Measurements from ENCODE around the gene STK39. TPM values are rescaled to one million over a fixed set of nuclear protein-coding genes. Genes with fewer than 3 reads are reported as not detected.

The STK39 gene
- polyA plus RNA-seq, 1 donor from 2014 or later, result 9.5 TPM

DNA sequence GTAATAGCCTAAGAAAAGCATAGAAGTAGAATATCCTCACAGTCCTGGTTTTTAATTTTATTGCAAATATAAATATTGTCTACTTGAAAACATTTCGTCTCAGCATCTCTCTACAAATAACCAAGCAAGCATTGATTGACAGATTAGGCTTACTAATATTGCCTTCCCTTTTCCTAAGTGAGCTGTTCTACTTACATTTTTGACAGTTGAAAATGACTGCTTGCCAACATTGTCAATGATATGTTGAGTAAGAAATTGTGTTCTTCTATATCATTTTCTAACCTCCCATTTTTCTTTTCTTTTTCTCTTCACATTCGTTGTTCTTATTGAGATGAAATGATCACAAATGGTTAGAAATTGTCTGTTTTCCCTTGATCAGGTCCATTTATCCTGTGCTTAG lies 47.0 kb upstream of the STK39 start:
- Histone ChIP-seq H3K9me3 (ENCODE audit: low read length) (no peaks in the 10 kb centered on the region), H3K36me3 (ENCODE audit: insufficient read depth, low read length) (no peaks in the 10 kb centered on the region), H3K27me3 (ENCODE audit: insufficient read depth, low read depth, low read length) (no peaks in the 10 kb centered on the region), H3K9me2 (ENCODE audit: insufficient read depth, low read length) (no peaks in the 10 kb centered on the region), H3K79me2 (replicated peaks; ENCODE audit: insufficient read depth, low read length) (no peaks in the 10 kb centered on the region), H3F3A (ENCODE audit: insufficient read depth, low read length, poor library complexity, severe bottlenecking) (peaks cover 8% of the 10 kb centered on the region), H3K9ac (ENCODE audit: low read length) (no peak overlapping the region), H3K4me3 (ENCODE audit: low read length) (no peak overlapping the region), H3K27ac (ENCODE audit: low read length) (no peak overlapping the region), H4K20me1 (ENCODE audit: insufficient read depth) (no peaks in the 10 kb centered on the region), H2AFZ (ENCODE audit: low read depth, low read length) (no peak overlapping the region), H3K4me2 (ENCODE audit: low read length) (no peak overlapping the region)
- TF ChIP-seq POLR2AphosphoS5 (IDR thresholded peaks at IDR 0.05), result peak; percentile 98
- TF ChIP-seq MXI1 (conservative IDR thresholded peaks at IDR 0.05; ENCODE audit: poor library complexity, severe bottlenecking), result no peak
- no peak for TF ChIP-seq EZH2 (IDR thresholded peaks at IDR 0.05; ENCODE audit: borderline replicate concordance, insufficient read depth, low read length, poor library complexity, severe bottlenecking)
- peak; percentile 99 for TF ChIP-seq EP300 (conservative IDR thresholded peaks at IDR 0.05; ENCODE audit: poor library complexity, severe bottlenecking)
- TF ChIP-seq, protein P1, sequence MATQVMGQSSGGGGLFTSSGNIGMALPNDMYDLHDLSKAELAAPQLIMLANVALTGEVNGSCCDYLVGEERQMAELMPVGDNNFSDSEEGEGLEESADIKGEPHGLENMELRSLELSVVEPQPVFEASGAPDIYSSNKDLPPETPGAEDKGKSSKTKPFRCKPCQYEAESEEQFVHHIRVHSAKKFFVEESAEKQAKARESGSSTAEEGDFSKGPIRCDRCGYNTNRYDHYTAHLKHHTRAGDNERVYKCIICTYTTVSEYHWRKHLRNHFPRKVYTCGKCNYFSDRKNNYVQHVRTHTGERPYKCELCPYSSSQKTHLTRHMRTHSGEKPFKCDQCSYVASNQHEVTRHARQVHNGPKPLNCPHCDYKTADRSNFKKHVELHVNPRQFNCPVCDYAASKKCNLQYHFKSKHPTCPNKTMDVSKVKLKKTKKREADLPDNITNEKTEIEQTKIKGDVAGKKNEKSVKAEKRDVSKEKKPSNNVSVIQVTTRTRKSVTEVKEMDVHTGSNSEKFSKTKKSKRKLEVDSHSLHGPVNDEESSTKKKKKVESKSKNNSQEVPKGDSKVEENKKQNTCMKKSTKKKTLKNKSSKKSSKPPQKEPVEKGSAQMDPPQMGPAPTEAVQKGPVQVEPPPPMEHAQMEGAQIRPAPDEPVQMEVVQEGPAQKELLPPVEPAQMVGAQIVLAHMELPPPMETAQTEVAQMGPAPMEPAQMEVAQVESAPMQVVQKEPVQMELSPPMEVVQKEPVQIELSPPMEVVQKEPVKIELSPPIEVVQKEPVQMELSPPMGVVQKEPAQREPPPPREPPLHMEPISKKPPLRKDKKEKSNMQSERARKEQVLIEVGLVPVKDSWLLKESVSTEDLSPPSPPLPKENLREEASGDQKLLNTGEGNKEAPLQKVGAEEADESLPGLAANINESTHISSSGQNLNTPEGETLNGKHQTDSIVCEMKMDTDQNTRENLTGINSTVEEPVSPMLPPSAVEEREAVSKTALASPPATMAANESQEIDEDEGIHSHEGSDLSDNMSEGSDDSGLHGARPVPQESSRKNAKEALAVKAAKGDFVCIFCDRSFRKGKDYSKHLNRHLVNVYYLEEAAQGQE (IDR thresholded peaks at IDR 0.05; ENCODE audit: borderline replicate concordance), result peak; percentile 72
- TF ChIP-seq, protein P2, sequence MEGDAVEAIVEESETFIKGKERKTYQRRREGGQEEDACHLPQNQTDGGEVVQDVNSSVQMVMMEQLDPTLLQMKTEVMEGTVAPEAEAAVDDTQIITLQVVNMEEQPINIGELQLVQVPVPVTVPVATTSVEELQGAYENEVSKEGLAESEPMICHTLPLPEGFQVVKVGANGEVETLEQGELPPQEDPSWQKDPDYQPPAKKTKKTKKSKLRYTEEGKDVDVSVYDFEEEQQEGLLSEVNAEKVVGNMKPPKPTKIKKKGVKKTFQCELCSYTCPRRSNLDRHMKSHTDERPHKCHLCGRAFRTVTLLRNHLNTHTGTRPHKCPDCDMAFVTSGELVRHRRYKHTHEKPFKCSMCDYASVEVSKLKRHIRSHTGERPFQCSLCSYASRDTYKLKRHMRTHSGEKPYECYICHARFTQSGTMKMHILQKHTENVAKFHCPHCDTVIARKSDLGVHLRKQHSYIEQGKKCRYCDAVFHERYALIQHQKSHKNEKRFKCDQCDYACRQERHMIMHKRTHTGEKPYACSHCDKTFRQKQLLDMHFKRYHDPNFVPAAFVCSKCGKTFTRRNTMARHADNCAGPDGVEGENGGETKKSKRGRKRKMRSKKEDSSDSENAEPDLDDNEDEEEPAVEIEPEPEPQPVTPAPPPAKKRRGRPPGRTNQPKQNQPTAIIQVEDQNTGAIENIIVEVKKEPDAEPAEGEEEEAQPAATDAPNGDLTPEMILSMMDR (IDR thresholded peaks at IDR 0.05; ENCODE audit: poor library complexity, severe bottlenecking), result no peak
- TF ChIP-seq TAF1 (IDR thresholded peaks at IDR 0.05; ENCODE audit: low read depth), result no peak
- no peak for TF ChIP-seq SMC3 (conservative IDR thresholded peaks at IDR 0.05; ENCODE audit: poor library complexity)
- TF ChIP-seq RAD21 (conservative IDR thresholded peaks at IDR 0.05), result no peak

DNA sequence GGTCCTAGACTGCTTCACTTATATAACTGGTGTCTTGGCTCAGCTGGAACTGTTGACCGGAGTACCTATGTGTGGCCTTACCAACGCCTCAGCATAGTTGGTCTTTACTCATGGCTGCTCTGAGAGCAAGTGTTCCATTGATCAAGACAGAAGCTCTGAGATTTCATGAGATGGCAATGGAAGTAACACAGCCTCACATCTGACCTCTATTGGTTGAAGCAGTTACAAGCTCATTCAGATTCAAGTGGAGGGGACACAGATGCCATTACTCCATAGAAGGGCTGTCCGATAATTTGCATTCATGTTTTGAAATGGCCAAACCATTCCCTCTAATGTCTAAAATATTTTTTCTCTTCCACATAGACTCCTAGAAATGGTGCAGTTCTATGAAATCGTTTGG lies 46.4 kb upstream of the STK39 start:
- Histone ChIP-seq H3K36me3 (ENCODE audit: insufficient read depth, low read length) (no peaks in the 10 kb centered on the region), H3K79me2 (replicated peaks; ENCODE audit: insufficient read depth, low read length) (no peaks in the 10 kb centered on the region), H3K27me3 (ENCODE audit: insufficient read depth, low read depth, low read length) (no peaks in the 10 kb centered on the region), H3K4me3 (ENCODE audit: low read length) (no peak overlapping the region), H3K9me2 (ENCODE audit: insufficient read depth, low read length) (no peaks in the 10 kb centered on the region), H4K20me1 (ENCODE audit: insufficient read depth) (no peaks in the 10 kb centered on the region), H3K4me2 (ENCODE audit: low read length) (no peak overlapping the region), H3K27ac (ENCODE audit: low read length) (no peak overlapping the region), H2AFZ (ENCODE audit: low read depth, low read length) (no peak overlapping the region), H3K9ac (ENCODE audit: low read length) (no peak overlapping the region), H3K9me3 (ENCODE audit: low read length) (no peaks in the 10 kb centered on the region), H3F3A (ENCODE audit: insufficient read depth, low read length, poor library complexity, severe bottlenecking) (peaks cover 8% of the 10 kb centered on the region)
- TF ChIP-seq EP300 (conservative IDR thresholded peaks at IDR 0.05; ENCODE audit: poor library complexity, severe bottlenecking) (no peak), RAD21 (conservative IDR thresholded peaks at IDR 0.05) (no peak), EZH2 (IDR thresholded peaks at IDR 0.05; ENCODE audit: borderline replicate concordance, insufficient read depth, low read length, poor library complexity, severe bottlenecking) (no peak), POLR2AphosphoS5 (IDR thresholded peaks at IDR 0.05) (no peak), MXI1 (conservative IDR thresholded peaks at IDR 0.05; ENCODE audit: poor library complexity, severe bottlenecking) (no peak), SMC3 (conservative IDR thresholded peaks at IDR 0.05; ENCODE audit: poor library complexity) (no peak), TAF1 (IDR thresholded peaks at IDR 0.05; ENCODE audit: low read depth) (no peak)
- TF ChIP-seq, protein P1 (IDR thresholded peaks at IDR 0.05; ENCODE audit: borderline replicate concordance), result no peak
- TF ChIP-seq, protein P2 (IDR thresholded peaks at IDR 0.05; ENCODE audit: poor library complexity, severe bottlenecking), result no peak
